ENCODE results near the gene SPANXB1.
"Not testable (repeated sequence)": the region's sequence is repeated elsewhere in the genome, so short reads cannot be mapped to it uniquely, and the experiment has no call there.

Gene SPANXB1

GRCh38 chrX:141002568-141002967 is at the start of gene SPANXB1:
SPANXB1 (plus strand) TSS chrX:141002594; CDS start chrX:141002694, 100 bp downstream.
- DNase-seq = not testable (repeated sequence)

GRCh38 chrX:140967036-140967435 is 35.4 kb upstream of the SPANXB1 start:
- no peak for DNase-seq

GRCh38 chrX:140971099-140971795 is 31.1 kb upstream of the SPANXB1 start:
- no peak for DNase-seq

GRCh38 chrX:140975472-140975871 is 26.9 kb upstream of the SPANXB1 start:
- no peak for DNase-seq

DNA sequence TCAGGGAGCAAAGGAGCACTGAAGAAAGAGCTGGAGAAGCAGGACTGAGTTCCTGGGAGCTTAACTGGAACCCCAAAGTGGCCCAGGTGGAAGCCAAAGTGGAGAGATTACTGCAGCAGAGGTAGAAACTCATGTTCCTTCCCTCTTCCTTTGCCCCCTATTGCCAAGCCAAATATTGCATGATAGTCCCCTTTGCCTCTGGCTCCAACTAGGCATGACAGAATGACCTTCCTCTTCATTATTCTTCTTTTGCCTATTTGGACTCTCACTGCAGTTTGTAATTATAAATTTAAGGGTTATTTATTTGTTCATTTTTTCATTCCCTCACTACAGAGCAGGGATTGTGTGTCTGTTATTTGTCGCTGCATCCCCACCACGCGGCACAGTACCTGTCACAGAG is 22.1 kb upstream of the SPANXB1 start:
- DNase-seq = no peak

DNA sequence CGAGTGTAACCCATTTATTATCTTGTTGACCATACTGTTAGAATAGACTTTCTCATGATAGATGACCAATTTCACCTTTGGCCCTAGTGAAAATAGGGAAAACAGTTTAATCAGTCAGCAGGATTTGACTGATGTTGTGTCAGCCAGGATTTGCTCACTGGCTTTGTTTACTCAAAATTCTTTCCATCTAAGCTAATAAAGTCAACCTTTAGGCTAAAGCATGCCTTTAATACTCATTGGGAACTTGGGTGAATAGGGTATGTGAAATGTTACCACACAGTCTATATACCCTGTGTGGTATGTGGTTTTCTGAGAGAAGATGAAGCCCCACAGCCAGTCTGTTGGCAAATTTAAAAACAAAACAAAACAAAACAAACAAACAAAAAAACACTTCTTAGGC is 18.7 kb upstream of the SPANXB1 start:
- DNase-seq = no peak

- not testable (repeated sequence) for DNase-seq
These were observed 2.8 kb downstream of the SPANXB1 start for GRCh38 chrX:141005243-141005642.

GRCh38 chrX:141044246-141044645 is 41.9 kb downstream of the SPANXB1 start:
- DNase-seq = not testable (repeated sequence)

GRCh38 chrX:141049878-141050277 is 47.5 kb downstream of the SPANXB1 start:
- not testable (repeated sequence) for DNase-seq

- DNase-seq = not testable (repeated sequence)
These were observed 49.7 kb downstream of the SPANXB1 start for GRCh38 chrX:141052098-141052497.
